GM12874 (cell line): ENCODE results near the gene PRKAG1.

Experiments used
- CTCF ChIP-seq: IDR thresholded peaks from 2 replicates; pipeline ENCODE4 v1.5.1; 2011; ENCODE audit warnings: low read depth, mild to moderate bottlenecking, control low read depth, low read length, moderate library complexity; ENCODE audit not compliant: insufficient read depth

Gene PRKAG1

GRCh38 chr12:49038291-49038955, 19.8 kb upstream of the PRKAG1 start:
- TF ChIP-seq CTCF = no peak

- TF ChIP-seq CTCF = no peak
Measured at GRCh38 chr12:49037947-49038237, 19.3 kb upstream of the PRKAG1 start.

GRCh38 chr12:49037111-49037946, 18.8 kb upstream of the PRKAG1 start:
- no peak for TF ChIP-seq CTCF

- TF ChIP-seq CTCF = no peak
Measured at GRCh38 chr12:49036029-49036428, 17.5 kb upstream of the PRKAG1 start.

- no peak for TF ChIP-seq CTCF
Measured at GRCh38 chr12:49034286-49034622, 15.7 kb upstream of the PRKAG1 start.

GRCh38 chr12:49033611-49034285, 15.2 kb upstream of the PRKAG1 start:
- TF ChIP-seq CTCF = no peak

GRCh38 chr12:49032679-49033447, 14.3 kb upstream of the PRKAG1 start:
- TF ChIP-seq CTCF = no peak
